ENCODE measurements around the gene SCYGR6.
"Not testable (repeated sequence)": the region's sequence is repeated elsewhere in the genome, so short reads cannot be mapped to it uniquely, and the experiment has no call there.

The SCYGR6 gene

GRCh38 chr2:227724394-227725039, at the start of gene SCYGR6:
Gene SCYGR6 (minus strand): TSS chr2:227724757. CDS start chr2:227724757, 0 bp downstream.
- DNase-seq = no peak

- DNase-seq = peak; percentile 56
Measured at GRCh38 chr2:227774011-227774624, 49.6 kb upstream of the SCYGR6 start.

- DNase-seq = peak; percentile 35
Measured at GRCh38 chr2:227772932-227773331, 48.4 kb upstream of the SCYGR6 start.

- peak; percentile 87 for DNase-seq
Measured at GRCh38 chr2:227772197-227772661, 47.7 kb upstream of the SCYGR6 start.

- no peak for DNase-seq
Measured at GRCh38 chr2:227767830-227768229, 43.3 kb upstream of the SCYGR6 start.

GRCh38 chr2:227766373-227766883, 41.9 kb upstream of the SCYGR6 start:
- peak; percentile 85 for DNase-seq

GRCh38 chr2:227765788-227766372, 41.3 kb upstream of the SCYGR6 start:
- DNase-seq = peak; percentile 8

- DNase-seq = no peak
Measured at GRCh38 chr2:227761740-227762476, 37.4 kb upstream of the SCYGR6 start.

GRCh38 chr2:227759411-227760118, 35.0 kb upstream of the SCYGR6 start:
- DNase-seq = no peak

- DNase-seq = not testable (repeated sequence)
Measured at GRCh38 chr2:227756261-227756660, 31.7 kb upstream of the SCYGR6 start.

- peak; percentile 37 for DNase-seq
Measured at GRCh38 chr2:227748079-227748478, 23.5 kb upstream of the SCYGR6 start.

- no peak for DNase-seq
Measured at GRCh38 chr2:227745594-227745993, 21.0 kb upstream of the SCYGR6 start, which contains the start of gene SCYGR8. Gene SCYGR8 (plus strand): TSS chr2:227745894. CDS start chr2:227745894, 0 bp downstream.

- peak; percentile 35 for DNase-seq
Measured at GRCh38 chr2:227740705-227741104, 16.1 kb upstream of the SCYGR6 start.

- no peak for DNase-seq
Measured at GRCh38 chr2:227739351-227739750, 14.8 kb upstream of the SCYGR6 start.

- DNase-seq = no peak
Measured at GRCh38 chr2:227728035-227728434, 3.5 kb upstream of the SCYGR6 start, which contains the start of gene SCYGR7. Gene SCYGR7 (plus strand): TSS chr2:227728335. CDS start chr2:227728335, 0 bp downstream.

- DNase-seq = peak; percentile 27
Measured at GRCh38 chr2:227722821-227723220, 1.7 kb downstream of the SCYGR6 start.

GRCh38 chr2:227720680-227721079, 3.9 kb downstream of the SCYGR6 start:
- no peak for DNase-seq

- no peak for DNase-seq
Measured at GRCh38 chr2:227719641-227720040, 4.9 kb downstream of the SCYGR6 start.

- DNase-seq = peak; percentile 84
Measured at GRCh38 chr2:227717687-227718567, 6.6 kb downstream of the SCYGR6 start, which contains the start of gene SLC19A3. Gene SLC19A3 (minus strand): TSS chr2:227718028. CDS start chr2:227702318, 15,710 bp downstream.

- DNase-seq = no peak
Measured at GRCh38 chr2:227716501-227716900, 8.1 kb downstream of the SCYGR6 start.

GRCh38 chr2:227713291-227713690, 11.3 kb downstream of the SCYGR6 start:
- DNase-seq = no peak

Measured in DMS53 (cell line).